Osteoblast (primary cell): ENCODE measurements around the gene USP28. TPM values are rescaled to one million over a fixed set of nuclear protein-coding genes. Genes with fewer than 3 reads are reported as not detected.

ENCODE experiments used
- DNase-seq: peaks from one replicate; pipeline ENCODE4 v3.0.0; 2011; ENCODE audit warnings: low spot score, mixed read lengths; ENCODE audit not compliant: insufficient read length; ENCODE audit errors: missing footprints
- H2AFZ ChIP-seq: 2 replicates; pipeline ENCODE4 v1.6.0; 2011; ENCODE audit warnings: mild to moderate bottlenecking, low read length
- H3K27ac ChIP-seq: 2 replicates; pipeline ENCODE4 v1.5.1; 2011; ENCODE audit warnings: mild to moderate bottlenecking, low read depth, low read length, moderate library complexity
- H3K27me3 ChIP-seq: 2 replicates; pipeline ENCODE4 v1.6.0; 2012; ENCODE audit warnings: mild to moderate bottlenecking, control low read depth, inconsistent platforms, low read length, moderate library complexity; ENCODE audit not compliant: insufficient read depth
- H3K36me3 ChIP-seq: 2 replicates; pipeline ENCODE4 v1.5.1; 2011; ENCODE audit warnings: mild to moderate bottlenecking, low read length, control low read depth, moderate library complexity; ENCODE audit not compliant: insufficient read depth
- H3K4me1 ChIP-seq: 2 replicates; pipeline ENCODE4 v1.5.1; 2011; ENCODE audit warnings: mild to moderate bottlenecking, low read length, control low read depth, moderate library complexity; ENCODE audit not compliant: insufficient read depth
- H3K4me2 ChIP-seq: 2 replicates; pipeline ENCODE4 v1.6.0; 2011; ENCODE audit warnings: mild to moderate bottlenecking, low read length; ENCODE audit not compliant: insufficient read depth
- H3K4me3 ChIP-seq: fragments of 200-600 bp; sonication (generic); 3 replicates; pipeline ENCODE4 v1.5.1; 2012; ENCODE audit warnings: mild to moderate bottlenecking, low read length, inconsistent platforms; ENCODE audit not compliant: insufficient read depth
- H3K79me2 ChIP-seq: 2 replicates; pipeline ENCODE4 v1.6.0; 2012; ENCODE audit warnings: mild to moderate bottlenecking, low read length, control low read depth, inconsistent platforms; ENCODE audit not compliant: insufficient read depth
- H3K9me3 ChIP-seq: 2 replicates; pipeline ENCODE4 v1.5.1; 2011; ENCODE audit warnings: low read depth, low read length, control low read depth
- H4K20me1 ChIP-seq: 2 replicates; pipeline ENCODE4 v1.6.0; 2012; ENCODE audit warnings: mild to moderate bottlenecking, low read length, control low read depth; ENCODE audit not compliant: insufficient read depth
- CTCF ChIP-seq: IDR thresholded peaks from 2 replicates; pipeline ENCODE4 v1.5.1; 2011; ENCODE audit warnings: mild to moderate bottlenecking, low read depth, low read length, moderate library complexity; ENCODE audit errors: extremely low read depth
- total RNA-seq: library from RNA; depleted of rRNA; stranded (reverse); fragments of >200 nt; gene quantifications from 2 replicates; pipeline ENCODE4 v1.2.3, GENCODE V29; 2012

USP28 gene
- total RNA-seq, 1 donor: 31.5 TPM

GRCh38 chr11:113859665-113860064, 15.7 kb downstream of the USP28 start:
- TF ChIP-seq CTCF: no peak
- Histone ChIP-seq H3K27me3 (no peaks in the 10 kb centered on the region), H3K79me2 (peaks cover 10% of the 10 kb centered on the region), H3K36me3 (no peaks in the 10 kb centered on the region), H3K4me3 (no peak overlapping the region), H3K9me3 (no peaks in the 10 kb centered on the region), H4K20me1 (no peaks in the 10 kb centered on the region), H3K27ac (no peak overlapping the region), H3K4me1 (no peaks in the 10 kb centered on the region), H3K4me2 (no peak overlapping the region), H2AFZ (no peak overlapping the region)
- DNase-seq: no peak

- H3K4me1 ChIP-seq: no peaks in the 10 kb centered on the region
- no peak for TF ChIP-seq CTCF
- peaks cover 7% of the 10 kb centered on the region for H3K79me2 ChIP-seq
- H3K4me2 ChIP-seq: no peak overlapping the region
- no peak for DNase-seq
- no peaks in the 10 kb centered on the region for H3K27me3 ChIP-seq
- no peak overlapping the region for H3K4me3 ChIP-seq
- no peaks in the 10 kb centered on the region for H4K20me1 ChIP-seq
- H3K36me3 ChIP-seq: peaks cover 3% of the 10 kb centered on the region
- no peak overlapping the region for H3K27ac ChIP-seq
- H2AFZ ChIP-seq: no peak overlapping the region
- H3K9me3 ChIP-seq: no peaks in the 10 kb centered on the region
These were observed 18.2 kb downstream of the USP28 start for GRCh38 chr11:113856966-113857759.

- Histone ChIP-seq H3K27ac (no peak overlapping the region), H3K36me3 (peaks cover 3% of the 10 kb centered on the region), H2AFZ (no peak overlapping the region), H3K4me2 (no peak overlapping the region), H3K27me3 (no peaks in the 10 kb centered on the region), H3K4me1 (no peaks in the 10 kb centered on the region), H4K20me1 (no peaks in the 10 kb centered on the region), H3K9me3 (no peaks in the 10 kb centered on the region), H3K79me2 (peaks cover 7% of the 10 kb centered on the region), H3K4me3 (no peak overlapping the region)
- no peak for TF ChIP-seq CTCF
- DNase-seq: no peak
These were observed 19.6 kb downstream of the USP28 start for GRCh38 chr11:113855803-113856202.

- no peaks in the 10 kb centered on the region for H3K4me1 ChIP-seq
- no peak overlapping the region for H2AFZ ChIP-seq
- H3K79me2 ChIP-seq: no peaks in the 10 kb centered on the region
- no peak overlapping the region for H3K4me3 ChIP-seq
- no peak overlapping the region for H3K4me2 ChIP-seq
- no peaks in the 10 kb centered on the region for H3K27me3 ChIP-seq
- TF ChIP-seq CTCF: no peak
- peaks cover 3% of the 10 kb centered on the region for H3K36me3 ChIP-seq
- DNase-seq: no peak
- no peaks in the 10 kb centered on the region for H4K20me1 ChIP-seq
- H3K27ac ChIP-seq: no peak overlapping the region
- H3K9me3 ChIP-seq: no peaks in the 10 kb centered on the region
These were observed 25.2 kb downstream of the USP28 start for GRCh38 chr11:113850188-113850587.
